Measurements from ENCODE around the gene SPATS1. TPM values are rescaled to one million over a fixed set of nuclear protein-coding genes. Genes with fewer than 3 reads are reported as not detected.
A peak's percentile ranks its signal among the peaks of the same experiment; 100 is the strongest.

SPATS1 gene
- total and polyA plus RNA-seq, 4 experiments from 2014 or later, result not detected

GRCh38 chr6:44298864-44299263 is 43.6 kb upstream of the SPATS1 start:
- ChIA-PET POLR2A (ENCODE audit: partially characterized antibody) (interaction anchor here (0.6 to 1.4 kb wide), 2 partner anchors 52 to 72 kb away, joined by 3 read pairs; partner anchors contain the start of gene HSP90AB1), CTCF (ENCODE audit: partially characterized antibody) (interaction anchor here (1.4 to 1.8 kb wide), 3 partner anchors 8 to 31 kb away, joined by 4 to 5 read pairs (median 4); partner anchors contain the start of gene AARS2)
- no peak for DNase-seq
- Histone ChIP-seq H3K4me3 (ENCODE audit: low read length in 2 of 2) (no peak overlapping the region), H3K4me1 (ENCODE audit: insufficient read depth, low read length) (peaks cover 18% of the 10 kb centered on the region), H3K9me3 (ENCODE audit: control insufficient read depth in 1 of 2, low read length in 2 of 2) (no peaks in the 10 kb centered on the region), H3K36me3 (ENCODE audit: insufficient read depth, low read length) (peaks cover 11% of the 10 kb centered on the region), H3K27ac (ENCODE audit: low read depth, low read length) (no peak overlapping the region), H3K27me3 (ENCODE audit: insufficient read depth, low read length) (peaks cover 26% of the 10 kb centered on the region)
- Mint-ChIP-seq H3K9me3 (peaks cover 0 to 5% (median 0%) of the 10 kb centered on the region in 8 donors), H3K27me3 (peaks cover 26 to 27% of the 10 kb centered on the region in 2 donors), H3K4me3 (peak overlapping the region in 4 of 8 donors; percentile 9 to 36 (median 23)), H3K4me1 (peaks cover 0 to 23% (median 5%) of the 10 kb centered on the region in 4 donors), H3K36me3 (peaks cover 30 to 34% of the 10 kb centered on the region in 2 donors), H3K27ac (no peak overlapping the region)
- intact Hi-C loops (cut with micrococcal nuclease), result no loop called here

GRCh38 chr6:44300292-44300823 is 42.1 kb upstream of the SPATS1 start:
- H3K4me3 ChIP-seq (ENCODE audit: low read length in 2 of 2), result no peak overlapping the region
- peaks cover 17 to 19% of the 10 kb centered on the region in 2 donors for H3K27me3 Mint-ChIP-seq
- H3K36me3 ChIP-seq (ENCODE audit: insufficient read depth, low read length), result peaks cover 21% of the 10 kb centered on the region
- peaks cover 20% of the 10 kb centered on the region for H3K27me3 ChIP-seq (ENCODE audit: insufficient read depth, low read length)
- peaks cover 18% of the 10 kb centered on the region for H3K4me1 ChIP-seq (ENCODE audit: insufficient read depth, low read length)
- peaks cover 31 to 42% of the 10 kb centered on the region in 2 donors for H3K36me3 Mint-ChIP-seq
- H3K27ac ChIP-seq (ENCODE audit: low read depth, low read length), result no peak overlapping the region
- H3K4me3 Mint-ChIP-seq, result no peak overlapping the region
- peak overlapping the region in 1 of 7 donors; percentile 43 for H3K27ac Mint-ChIP-seq
- peaks cover 0 to 23% (median 5%) of the 10 kb centered on the region in 4 donors for H3K4me1 Mint-ChIP-seq
- intact Hi-C loops (cut with micrococcal nuclease), result no loop called here
- DNase-seq, result no peak
- H3K9me3 Mint-ChIP-seq, result peaks cover 0 to 2% (median 0%) of the 10 kb centered on the region in 8 donors
- CTCF ChIA-PET (ENCODE audit: partially characterized antibody), result interaction anchor here (2.2 kb wide), 1 partner anchor 12 kb away, joined by 8 read pairs; the partner anchor contains the start of gene AARS2
- H3K9me3 ChIP-seq (ENCODE audit: control insufficient read depth in 1 of 2, low read length in 2 of 2), result no peaks in the 10 kb centered on the region
- POLR2A ChIA-PET (ENCODE audit: partially characterized antibody), result interaction anchor here (1.4 kb wide), 1 partner anchor 13 kb away, joined by 3 read pairs; the partner anchor contains the start of gene AARS2

GRCh38 chr6:44301106-44301505 is 41.3 kb upstream of the SPATS1 start:
- Mint-ChIP-seq H3K36me3 (peaks cover 36 to 49% of the 10 kb centered on the region in 2 donors), H3K4me3 (no peak overlapping the region), H3K4me1 (peaks cover 0 to 23% (median 5%) of the 10 kb centered on the region in 4 donors), H3K27me3 (peaks cover 12 to 14% of the 10 kb centered on the region in 2 donors), H3K9me3 (peaks cover 0 to 2% (median 0%) of the 10 kb centered on the region in 8 donors), H3K27ac (no peak overlapping the region)
- no peak overlapping the region for H3K27ac ChIP-seq (ENCODE audit: low read depth, low read length)
- DNase-seq, result no peak
- intact Hi-C loops (cut with micrococcal nuclease), result no loop called here
- no peaks in the 10 kb centered on the region for H3K9me3 ChIP-seq (ENCODE audit: control insufficient read depth in 1 of 2, low read length in 2 of 2)
- CTCF ChIA-PET (ENCODE audit: partially characterized antibody), result interaction anchor here (2.2 kb wide), 1 partner anchor 11 kb away, joined by 8 read pairs; the partner anchor contains the start of gene AARS2
- no peak overlapping the region for H3K4me3 ChIP-seq (ENCODE audit: low read length in 2 of 2)
- peaks cover 28% of the 10 kb centered on the region for H3K36me3 ChIP-seq (ENCODE audit: insufficient read depth, low read length)
- H3K27me3 ChIP-seq (ENCODE audit: insufficient read depth, low read length), result peaks cover 16% of the 10 kb centered on the region
- POLR2A ChIA-PET (ENCODE audit: partially characterized antibody), result interaction anchor here (1.4 kb wide), 1 partner anchor 12 kb away, joined by 3 read pairs; the partner anchor contains the start of gene AARS2
- peaks cover 18% of the 10 kb centered on the region for H3K4me1 ChIP-seq (ENCODE audit: insufficient read depth, low read length)

GRCh38 chr6:44301782-44302564 is 40.5 kb upstream of the SPATS1 start:
- Mint-ChIP-seq H3K27me3 (peaks cover 4 to 5% of the 10 kb centered on the region in 2 donors), H3K4me1 (peaks cover 0 to 16% (median 3%) of the 10 kb centered on the region in 4 donors), H3K36me3 (peaks cover 36 to 54% of the 10 kb centered on the region in 2 donors), H3K4me3 (no peak overlapping the region), H3K9me3 (no peaks in the 10 kb centered on the region), H3K27ac (no peak overlapping the region)
- peaks cover 11% of the 10 kb centered on the region for H3K4me1 ChIP-seq (ENCODE audit: insufficient read depth, low read length)
- H3K9me3 ChIP-seq (ENCODE audit: control insufficient read depth in 1 of 2, low read length in 2 of 2), result no peaks in the 10 kb centered on the region
- ChIA-PET CTCF (ENCODE audit: partially characterized antibody) (interaction anchor here (2.2 kb wide), 1 partner anchor 11 kb away, joined by 8 read pairs; the partner anchor contains the start of gene AARS2), POLR2A (ENCODE audit: partially characterized antibody) (interaction anchor here (2.2 kb wide), 1 partner anchor 55 kb away, joined by 8 read pairs; the partner anchor contains the start of gene HSP90AB1)
- DNase-seq, result no peak
- H3K36me3 ChIP-seq (ENCODE audit: insufficient read depth, low read length), result peaks cover 28% of the 10 kb centered on the region
- no peak overlapping the region for H3K4me3 ChIP-seq (ENCODE audit: low read length in 2 of 2)
- peaks cover 7% of the 10 kb centered on the region for H3K27me3 ChIP-seq (ENCODE audit: insufficient read depth, low read length)
- no peak overlapping the region for H3K27ac ChIP-seq (ENCODE audit: low read depth, low read length)
- intact Hi-C loops (cut with micrococcal nuclease), result no loop called here

GRCh38 chr6:44302856-44303255 is 39.6 kb upstream of the SPATS1 start:
- peaks cover 2 to 4% of the 10 kb centered on the region in 2 donors for H3K27me3 Mint-ChIP-seq
- no peak overlapping the region for H3K27ac Mint-ChIP-seq
- Histone ChIP-seq H3K36me3 (ENCODE audit: insufficient read depth, low read length) (peaks cover 28% of the 10 kb centered on the region), H3K4me3 (ENCODE audit: low read length in 2 of 2) (no peak overlapping the region), H3K27ac (ENCODE audit: low read depth, low read length) (no peak overlapping the region), H3K9me3 (ENCODE audit: control insufficient read depth in 1 of 2, low read length in 2 of 2) (no peaks in the 10 kb centered on the region), H3K27me3 (ENCODE audit: insufficient read depth, low read length) (peaks cover 4% of the 10 kb centered on the region), H3K4me1 (ENCODE audit: insufficient read depth, low read length) (peaks cover 3% of the 10 kb centered on the region)
- intact Hi-C loops (cut with micrococcal nuclease), result no loop called here
- H3K36me3 Mint-ChIP-seq, result peaks cover 37 to 60% of the 10 kb centered on the region in 2 donors
- no peak for DNase-seq
- POLR2A ChIA-PET (ENCODE audit: partially characterized antibody), result interaction anchor here (2.2 kb wide), 1 partner anchor 56 kb away, joined by 8 read pairs; the partner anchor contains the start of gene HSP90AB1
- CTCF ChIA-PET (ENCODE audit: partially characterized antibody), result interaction anchor here (1.2 to 6.1 kb wide), 2 partner anchors 11 to 35 kb away, joined by 9 to 63 read pairs; partner anchors contain the start of genes AARS2 and TMEM151B
- peaks cover 0 to 13% (median 2%) of the 10 kb centered on the region in 4 donors for H3K4me1 Mint-ChIP-seq
- no peaks in the 10 kb centered on the region for H3K9me3 Mint-ChIP-seq
- no peak overlapping the region for H3K4me3 Mint-ChIP-seq

- Histone ChIP-seq H3K4me3 (ENCODE audit: low read length in 2 of 2) (no peak overlapping the region), H3K36me3 (ENCODE audit: insufficient read depth, low read length) (peaks cover 29% of the 10 kb centered on the region), H3K27ac (ENCODE audit: low read depth, low read length) (no peak overlapping the region), H3K27me3 (ENCODE audit: insufficient read depth, low read length) (no peaks in the 10 kb centered on the region), H3K4me1 (ENCODE audit: insufficient read depth, low read length) (no peaks in the 10 kb centered on the region), H3K9me3 (ENCODE audit: control insufficient read depth in 1 of 2, low read length in 2 of 2) (no peaks in the 10 kb centered on the region)
- POLR2A ChIA-PET (ENCODE audit: partially characterized antibody), result interaction anchor here (2.2 kb wide), 1 partner anchor 57 kb away, joined by 8 read pairs; the partner anchor contains the start of gene HSP90AB1
- Mint-ChIP-seq H3K4me3 (no peak overlapping the region), H3K27ac (no peak overlapping the region), H3K9me3 (no peaks in the 10 kb centered on the region), H3K27me3 (peaks cover 2 to 3% of the 10 kb centered on the region in 2 donors), H3K36me3 (peaks cover 43 to 67% of the 10 kb centered on the region in 2 donors), H3K4me1 (peaks cover 0 to 5% (median 0%) of the 10 kb centered on the region in 4 donors)
- CTCF ChIA-PET (ENCODE audit: partially characterized antibody), result interaction anchor here (1.2 to 6.1 kb wide), 2 partner anchors 10 to 36 kb away, joined by 9 to 63 read pairs; partner anchors contain the start of genes AARS2 and TMEM151B
- intact Hi-C loops (cut with micrococcal nuclease), result loop anchor here (1.0 to 2.0 kb wide), 3 partner anchors 36 to 208 kb away; no protein-coding TSS in a partner anchor
- no peak for DNase-seq
Measured at GRCh38 chr6:44303842-44304241, 38.6 kb upstream of the SPATS1 start.

Data from CD4-positive, alpha-beta memory T cell (primary cell).